ENCODE results near the gene CDC42EP4.

GRCh38 chr17:73320601-73321264 lies 8.9 kb upstream of the CDC42EP4 start:
- TF ChIP-seq CTCF (conservative IDR thresholded peaks at IDR 0.05) (no peak), EZH2 (IDR thresholded peaks at IDR 0.05; ENCODE audit: low read depth) (no peak)
